Common myeloid progenitor, CD34-positive (primary cell): Measurements from ENCODE around the gene AKR7A2.
A peak's percentile ranks its signal among the peaks of the same experiment; 100 is the strongest.

ENCODE experiments used
- CTCF ChIA-PET: fragments of 350-600 bp; sonication (Branson Sonifier 250); formaldehyde crosslinking; loops from one replicate; lab custom pipeline; 2021; ENCODE audit warnings: antibody characterized with exemption; lab: Charles Lee
- POLR2A ChIA-PET: fragments of 350-600 bp; sonication (Branson Sonifier 250); formaldehyde crosslinking; loops from one replicate; lab custom pipeline; 2021; ENCODE audit warnings: antibody characterized with exemption; lab: Charles Lee
- DNase-seq, 3 donors: peaks; one replicate each; pipeline versions ENCODE4 v3.0.0 to v3.0.0-alpha.2; 2013
- H3K27ac ChIP-seq, 2 experiments: 1 replicate in 1 of 2; 2 replicates in 1 of 2; pipeline ENCODE4 v1.7.0; 2013; ENCODE audit warnings: inconsistent platforms in 2 of 2, low read length in 2 of 2, mild to moderate bottlenecking in 2 of 2, low read depth in 1 of 2, moderate library complexity in 1 of 2; ENCODE audit not compliant: severe bottlenecking in 2 of 2, insufficient read depth in 1 of 2, poor library complexity in 1 of 2
- H3K27me3 ChIP-seq, 5 experiments: replicated peaks in 2 of 5; 1 replicate in 3 of 5; 2 replicates in 2 of 5; pipeline versions ENCODE4 v1.6.1 to v1.7.0; 2013; ENCODE audit warnings: low read length in 4 of 5, mild to moderate bottlenecking in 2 of 5, moderate library complexity in 2 of 5, inconsistent platforms in 1 of 5; ENCODE audit not compliant: insufficient read depth in 5 of 5, control insufficient read depth in 4 of 5
- H3K36me3 ChIP-seq, 4 experiments: 1 replicate in 2 of 4; 2 replicates in 2 of 4; pipeline versions ENCODE4 v1.6.1 to v1.7.0; 2013; ENCODE audit warnings: low read length in 3 of 4, control low read depth in 1 of 4, mild to moderate bottlenecking in 1 of 4; ENCODE audit not compliant: control insufficient read depth in 4 of 4, insufficient read depth in 4 of 4
- H3K4me1 ChIP-seq, 4 experiments: 1 replicate in 3 of 4; 2 replicates in 1 of 4; pipeline versions ENCODE4 v1.6.1 to v1.7.1; 2013; ENCODE audit warnings: low read length in 3 of 4, mild to moderate bottlenecking in 3 of 4, control low read depth in 1 of 4, inconsistent platforms in 1 of 4, moderate library complexity in 1 of 4; ENCODE audit not compliant: control insufficient read depth in 4 of 4, insufficient read depth in 4 of 4; ENCODE audit errors: control extremely low read depth in 1 of 4
- H3K4me3 ChIP-seq, 7 experiments: 1 replicate in 4 of 7; 2 replicates in 3 of 7; pipeline versions ENCODE4 v1.5.1 to v1.7.0; 2013; ENCODE audit warnings: mild to moderate bottlenecking in 7 of 7, low read length in 6 of 7, moderate library complexity in 6 of 7, inconsistent platforms in 2 of 7, low read depth in 2 of 7, control low read depth in 1 of 7; ENCODE audit not compliant: insufficient read depth in 4 of 7, control insufficient read depth in 1 of 7; ENCODE audit errors: extremely low read depth in 1 of 7
- H3K9me3 ChIP-seq, 5 experiments: 1 replicate in 4 of 5; 2 replicates in 1 of 5; pipeline versions ENCODE4 v1.6.1 to v1.7.1; 2013; ENCODE audit warnings: low read length in 4 of 5, mild to moderate bottlenecking in 2 of 5, inconsistent platforms in 1 of 5, low read depth in 1 of 5, moderate library complexity in 1 of 5; ENCODE audit not compliant: control insufficient read depth in 4 of 5, insufficient read depth in 2 of 5; ENCODE audit errors: control extremely low read depth in 1 of 5
- WGBS: methylation state at CpG from one replicate; pipeline ENCODE4 v1.1.5; 2013; ENCODE audit not compliant: insufficient coverage; 5-methylcytosine and 5-hydroxymethylcytosine counted together

AKR7A2 gene

GRCh38 chr1:19344831-19345230 is 32.9 kb upstream of the AKR7A2 start:
- Histone ChIP-seq H3K4me3 (no peak overlapping the region), H3K27me3 (no peaks in the 10 kb centered on the region), H3K9me3 (no peaks in the 10 kb centered on the region), H3K27ac (no peak overlapping the region), H3K4me1 (peaks cover 5 to 34% (median 21%) of the 10 kb centered on the region in 4 experiments), H3K36me3 (peaks cover 4 to 62% (median 42%) of the 10 kb centered on the region in 4 experiments)
- ChIA-PET CTCF (interaction anchor here (0.9 to 4.8 kb wide), 24 partner anchors 9 to 317 kb away, joined by 3 to 24 read pairs (median 5); no protein-coding TSS in a partner anchor), POLR2A (no interaction called here)
- no peak for DNase-seq
- WGBS, result 100% methylated on average over 9 of the region's 11 CpGs

- 74% methylated on average over 9 of the region's 12 CpGs for WGBS
- CTCF ChIA-PET, result interaction anchor here (0.7 to 4.8 kb wide), 28 partner anchors 9 to 317 kb away, joined by 3 to 24 read pairs (median 4); no protein-coding TSS in a partner anchor
- Histone ChIP-seq H3K4me3 (no peak overlapping the region), H3K27ac (no peak overlapping the region), H3K27me3 (no peaks in the 10 kb centered on the region), H3K36me3 (peaks cover 4 to 63% (median 41%) of the 10 kb centered on the region in 4 experiments), H3K4me1 (peaks cover 5 to 34% (median 21%) of the 10 kb centered on the region in 4 experiments), H3K9me3 (no peaks in the 10 kb centered on the region)
- DNase-seq, result peak; percentile 26 to 54 (median 42)
- POLR2A ChIA-PET, result no interaction called here
Measured at GRCh38 chr1:19344372-19344810, 32.4 kb upstream of the AKR7A2 start.

GRCh38 chr1:19343617-19344350 is 31.8 kb upstream of the AKR7A2 start:
- H3K36me3 ChIP-seq, result peaks cover 4 to 63% (median 39%) of the 10 kb centered on the region in 4 experiments
- H3K27ac ChIP-seq, result no peak overlapping the region
- H3K4me3 ChIP-seq, result no peak overlapping the region
- ChIA-PET CTCF (interaction anchor here (0.7 to 4.8 kb wide), 28 partner anchors 10 to 318 kb away, joined by 3 to 24 read pairs (median 4); no protein-coding TSS in a partner anchor), POLR2A (no interaction called here)
- 97% methylated on average over 17 of the region's 20 CpGs for WGBS
- H3K27me3 ChIP-seq, result no peaks in the 10 kb centered on the region
- DNase-seq, result no peak
- peaks cover 5 to 33% (median 21%) of the 10 kb centered on the region in 4 experiments for H3K4me1 ChIP-seq
- H3K9me3 ChIP-seq, result no peaks in the 10 kb centered on the region

- no peak for DNase-seq
- H3K4me1 ChIP-seq, result peaks cover 5 to 26% (median 14%) of the 10 kb centered on the region in 4 experiments
- ChIA-PET CTCF (interaction anchor here (0.5 to 4.8 kb wide), 17 partner anchors 10 to 319 kb away, joined by 3 to 24 read pairs (median 5); no protein-coding TSS in a partner anchor), POLR2A (no interaction called here)
- H3K9me3 ChIP-seq, result no peaks in the 10 kb centered on the region
- 93% methylated on average over 27 of the region's 33 CpGs for WGBS
- no peak overlapping the region for H3K4me3 ChIP-seq
- H3K27me3 ChIP-seq, result no peaks in the 10 kb centered on the region
- no peak overlapping the region for H3K27ac ChIP-seq
- peaks cover 4 to 64% (median 40%) of the 10 kb centered on the region in 4 experiments for H3K36me3 ChIP-seq
Measured at GRCh38 chr1:19342894-19343616, 31.1 kb upstream of the AKR7A2 start.

- DNase-seq, result no peak
- CTCF ChIA-PET, result interaction anchor here (0.6 to 4.8 kb wide), 15 partner anchors 9 to 320 kb away, joined by 3 to 24 read pairs (median 5); no protein-coding TSS in a partner anchor
- H3K4me1 ChIP-seq, result peaks cover 0 to 17% (median 7%) of the 10 kb centered on the region in 4 experiments
- H3K4me3 ChIP-seq, result no peak overlapping the region
- WGBS, result over 99% methylated on average over 19 of the region's 27 CpGs
- no peak overlapping the region for H3K27ac ChIP-seq
- POLR2A ChIA-PET, result no interaction called here
- H3K36me3 ChIP-seq, result peaks cover 4 to 64% (median 42%) of the 10 kb centered on the region in 4 experiments
- H3K9me3 ChIP-seq, result no peaks in the 10 kb centered on the region
- no peaks in the 10 kb centered on the region for H3K27me3 ChIP-seq
Measured at GRCh38 chr1:19342062-19342750, 30.3 kb upstream of the AKR7A2 start.

GRCh38 chr1:19341201-19342061 is 29.5 kb upstream of the AKR7A2 start:
- WGBS, result 74% methylated on average over 20 of the region's 25 CpGs
- Histone ChIP-seq H3K36me3 (peaks cover 4 to 64% (median 42%) of the 10 kb centered on the region in 4 experiments), H3K4me1 (peaks cover 0 to 12% (median 5%) of the 10 kb centered on the region in 4 experiments), H3K9me3 (no peaks in the 10 kb centered on the region), H3K27ac (no peak overlapping the region), H3K4me3 (no peak overlapping the region), H3K27me3 (no peaks in the 10 kb centered on the region)
- peak; percentile 63 to 80 (median 70) for DNase-seq
- CTCF ChIA-PET, result interaction anchor here (0.6 to 4.8 kb wide), 15 partner anchors 8 to 320 kb away, joined by 3 to 24 read pairs (median 5); no protein-coding TSS in a partner anchor
- POLR2A ChIA-PET, result no interaction called here
